Spleen (tissue), 7 donors: ENCODE data around the gene SMIM11.

Experiments
- CTCF ChIP-seq, 11 experiments: fragments of 200-600 bp in 7 of 11; fragments of 450-650 bp in 4 of 11; sonication (generic) in 4 of 11; IDR thresholded peaks in 8 of 11; conservative IDR thresholded peaks in 3 of 11; 1 replicate in 7 of 11; 2 replicates in 4 of 11; pipeline versions ENCODE4 v1.4.0 to v1.8.0; 2016 to 2021; ENCODE audit warnings: antibody characterized with exemption in 11 of 11, inconsistent platforms in 4 of 11, mild to moderate bottlenecking in 1 of 11
- POLR2A ChIP-seq, 3 donors: fragments of 450-650 bp; IDR thresholded peaks; one replicate each; pipeline ENCODE4 v1.5.1; 2017; ENCODE audit warnings: antibody characterized with exemption in 3 of 3, mild to moderate bottlenecking in 1 of 3
- donor health status: DM: no; HTN: no; CAD: no; lungs with moderate emphysema.
- donor health status: DM: no; HTN: no; CAD: no.
- donor health status: DM: no; HTN: no; CAD: no.

- TF ChIP-seq POLR2A (IDR thresholded peaks at IDR 0.05) (no peak), CTCF (IDR thresholded peaks at IDR 0.05 in 8 of 11, conservative IDR thresholded peaks at IDR 0.05 in 3 of 11) (no peak)
These were observed 20.5 kb upstream of the SMIM11 start for GRCh38 chr21:34354836-34355235.
